ENCODE data around the gene ANKRD6.

DNA sequence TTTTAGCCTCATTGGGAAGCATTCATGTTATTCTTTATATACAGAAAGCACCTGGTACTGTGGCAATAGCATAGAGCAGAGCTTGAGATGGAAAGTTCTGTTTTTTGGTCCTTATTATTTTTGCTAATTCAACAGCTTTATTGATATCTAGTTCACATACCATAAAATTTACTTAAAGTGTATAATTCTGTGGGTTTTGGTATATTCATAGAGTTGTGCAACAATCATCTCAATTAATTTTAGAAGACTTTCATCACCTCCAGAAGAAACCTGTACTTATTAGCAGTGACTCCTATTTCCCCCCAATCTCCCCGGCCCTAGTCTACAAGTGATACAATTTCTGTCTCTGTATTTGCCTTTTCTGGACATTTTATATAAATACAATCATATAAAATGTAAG, 77.4 kb downstream of the ANKRD6 start:
- TF ChIP-seq, protein P1, sequence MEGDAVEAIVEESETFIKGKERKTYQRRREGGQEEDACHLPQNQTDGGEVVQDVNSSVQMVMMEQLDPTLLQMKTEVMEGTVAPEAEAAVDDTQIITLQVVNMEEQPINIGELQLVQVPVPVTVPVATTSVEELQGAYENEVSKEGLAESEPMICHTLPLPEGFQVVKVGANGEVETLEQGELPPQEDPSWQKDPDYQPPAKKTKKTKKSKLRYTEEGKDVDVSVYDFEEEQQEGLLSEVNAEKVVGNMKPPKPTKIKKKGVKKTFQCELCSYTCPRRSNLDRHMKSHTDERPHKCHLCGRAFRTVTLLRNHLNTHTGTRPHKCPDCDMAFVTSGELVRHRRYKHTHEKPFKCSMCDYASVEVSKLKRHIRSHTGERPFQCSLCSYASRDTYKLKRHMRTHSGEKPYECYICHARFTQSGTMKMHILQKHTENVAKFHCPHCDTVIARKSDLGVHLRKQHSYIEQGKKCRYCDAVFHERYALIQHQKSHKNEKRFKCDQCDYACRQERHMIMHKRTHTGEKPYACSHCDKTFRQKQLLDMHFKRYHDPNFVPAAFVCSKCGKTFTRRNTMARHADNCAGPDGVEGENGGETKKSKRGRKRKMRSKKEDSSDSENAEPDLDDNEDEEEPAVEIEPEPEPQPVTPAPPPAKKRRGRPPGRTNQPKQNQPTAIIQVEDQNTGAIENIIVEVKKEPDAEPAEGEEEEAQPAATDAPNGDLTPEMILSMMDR (IDR thresholded peaks at IDR 0.05; ENCODE audit: insufficient read depth, low read depth, low read length) = no peak
- TF ChIP-seq EZH2 (IDR thresholded peaks at IDR 0.05; ENCODE audit: insufficient read depth, low read length) = no peak

All from astrocyte (in vitro differentiated cells and primary cell).